Neural cell (in vitro differentiated cells): ENCODE data around the gene HEXD. TPM values are rescaled to one million over a fixed set of nuclear protein-coding genes. Genes with fewer than 3 reads are reported as not detected.

Source experiments
- H2AFZ ChIP-seq: fragments of 200-600, 300-800 bp; sonication (generic), shearing (Covaris generic); 2 replicates; pipeline ENCODE4 v1.6.0; 2014; ENCODE audit warnings: low read depth, mild to moderate bottlenecking, antibody characterized with exemption, low read length, moderate library complexity
- H3F3A ChIP-seq: fragments of 200-600 bp; shearing (Covaris generic); 2 replicates; pipeline ENCODE4 v1.6.1; 2016; ENCODE audit warnings: mild to moderate bottlenecking, moderate library complexity, mixed read lengths, antibody characterized with exemption, low read length; ENCODE audit not compliant: insufficient read depth, poor library complexity, severe bottlenecking
- H3K27ac ChIP-seq: fragments of 200-600, 300-800 bp; sonication (generic), shearing (Covaris generic); 2 replicates; pipeline ENCODE4 v1.5.1; 2014; ENCODE audit warnings: mild to moderate bottlenecking, low read length, moderate library complexity
- H3K27me3 ChIP-seq: fragments of 300-800, 200-600 bp; sonication (generic), shearing (Covaris generic); 2 replicates; pipeline ENCODE4 v1.6.0; 2014; ENCODE audit warnings: mild to moderate bottlenecking, low read depth, low read length, moderate library complexity; ENCODE audit not compliant: insufficient read depth
- H3K36me3 ChIP-seq: fragments of 300-800, 200-600 bp; sonication (generic), shearing (Covaris generic); 2 replicates; pipeline ENCODE4 v1.5.1; 2014; ENCODE audit warnings: mild to moderate bottlenecking, antibody characterized with exemption, low read length, moderate library complexity; ENCODE audit not compliant: insufficient read depth
- H3K4me2 ChIP-seq: fragments of 300-800, 200-600 bp; sonication (generic), shearing (Covaris generic); 2 replicates; pipeline ENCODE4 v1.6.0; 2014; ENCODE audit warnings: mild to moderate bottlenecking, low read length
- H3K4me3 ChIP-seq: fragments of 300-800, 200-600 bp; sonication (generic), shearing (Covaris generic); 2 replicates; pipeline ENCODE4 v1.5.1; 2014; ENCODE audit warnings: mild to moderate bottlenecking, low read length, moderate library complexity
- H3K79me2 ChIP-seq: fragments of 200-600 bp; shearing (Covaris generic); replicated peaks from 2 replicates; pipeline ENCODE4 v1.6.0; 2014; ENCODE audit warnings: mild to moderate bottlenecking, low read length, moderate library complexity; ENCODE audit not compliant: insufficient read depth
- H3K9ac ChIP-seq: fragments of 300-800, 200-600 bp; sonication (generic), shearing (Covaris generic); 2 replicates; pipeline ENCODE4 v1.6.1; 2016; ENCODE audit warnings: mild to moderate bottlenecking, low read length, mixed read lengths
- H3K9me2 ChIP-seq: fragments of 200-600 bp; shearing (Covaris generic); 2 replicates; pipeline ENCODE4 v1.6.1; 2016; ENCODE audit warnings: mild to moderate bottlenecking, low read length, mixed read lengths; ENCODE audit not compliant: insufficient read depth
- H3K9me3 ChIP-seq: fragments of 200-600, 300-800 bp; sonication (generic), shearing (Covaris generic); 2 replicates; pipeline ENCODE4 v1.6.1; 2016; ENCODE audit warnings: mild to moderate bottlenecking, mixed run types, low read length, moderate library complexity, mixed read lengths
- H4K20me1 ChIP-seq: fragments of 200-600 bp; shearing (Covaris generic); 2 replicates; pipeline ENCODE4 v1.6.1; 2016; ENCODE audit warnings: mild to moderate bottlenecking, mixed run types; ENCODE audit not compliant: insufficient read depth
- EP300 ChIP-seq: fragments of 450-650 bp; conservative IDR thresholded peaks from 2 replicates; pipeline ENCODE4 v1.6.1; 2014; ENCODE audit warnings: antibody characterized with exemption, mild to moderate bottlenecking, moderate library complexity; ENCODE audit not compliant: poor library complexity, severe bottlenecking
- EZH2 ChIP-seq: fragments of 200-600, 300-800 bp; shearing (Covaris generic), sonication (generic); IDR thresholded peaks from 2 replicates; pipeline ENCODE4 v1.6.1; 2014; ENCODE audit warnings: antibody characterized with exemption, low read length, borderline replicate concordance, mild to moderate bottlenecking; ENCODE audit not compliant: insufficient read depth, poor library complexity, severe bottlenecking
- MXI1 ChIP-seq: fragments of 450-650 bp; conservative IDR thresholded peaks from 2 replicates; pipeline ENCODE4 v1.6.1; 2014; ENCODE audit warnings: antibody characterized with exemption, mild to moderate bottlenecking; ENCODE audit not compliant: poor library complexity, severe bottlenecking
- POLR2AphosphoS5 ChIP-seq: IDR thresholded peaks from 2 replicates; pipeline ENCODE4 v1.6.1; 2012
- RAD21 ChIP-seq: fragments of 450-650 bp; conservative IDR thresholded peaks from 2 replicates; pipeline ENCODE4 v1.6.1; 2014; ENCODE audit warnings: antibody characterized with exemption, mild to moderate bottlenecking, moderate library complexity
- SMC3 ChIP-seq: fragments of 450-650 bp; conservative IDR thresholded peaks from 2 replicates; pipeline ENCODE4 v1.6.1; 2014; ENCODE audit warnings: antibody characterized with exemption, mild to moderate bottlenecking, moderate library complexity; ENCODE audit not compliant: poor library complexity
- TAF1 ChIP-seq: IDR thresholded peaks from 2 replicates; pipeline ENCODE4 v1.6.1; 2012; ENCODE audit warnings: low read depth
- polyA plus RNA-seq: library from polyadenylated mRNA; depleted of rRNA; stranded (reverse); fragments of >200 nt; gene quantifications from 2 replicates; pipeline ENCODE4 v1.2.3, GENCODE V29; 2014
- TF ChIP-seq, protein P1 (sequence below): fragments of 450-650 bp; IDR thresholded peaks from 2 replicates; pipeline ENCODE4 v1.5.1; 2014; ENCODE audit warnings: antibody characterized with exemption, mild to moderate bottlenecking, moderate library complexity; ENCODE audit not compliant: poor library complexity, severe bottlenecking
- TF ChIP-seq, protein P2 (sequence below): IDR thresholded peaks from 2 replicates; pipeline ENCODE4 v1.6.1; 2012; ENCODE audit warnings: borderline replicate concordance

Gene HEXD
- polyA plus RNA-seq, 1 donor from 2014 or later: 72.8 TPM

DNA sequence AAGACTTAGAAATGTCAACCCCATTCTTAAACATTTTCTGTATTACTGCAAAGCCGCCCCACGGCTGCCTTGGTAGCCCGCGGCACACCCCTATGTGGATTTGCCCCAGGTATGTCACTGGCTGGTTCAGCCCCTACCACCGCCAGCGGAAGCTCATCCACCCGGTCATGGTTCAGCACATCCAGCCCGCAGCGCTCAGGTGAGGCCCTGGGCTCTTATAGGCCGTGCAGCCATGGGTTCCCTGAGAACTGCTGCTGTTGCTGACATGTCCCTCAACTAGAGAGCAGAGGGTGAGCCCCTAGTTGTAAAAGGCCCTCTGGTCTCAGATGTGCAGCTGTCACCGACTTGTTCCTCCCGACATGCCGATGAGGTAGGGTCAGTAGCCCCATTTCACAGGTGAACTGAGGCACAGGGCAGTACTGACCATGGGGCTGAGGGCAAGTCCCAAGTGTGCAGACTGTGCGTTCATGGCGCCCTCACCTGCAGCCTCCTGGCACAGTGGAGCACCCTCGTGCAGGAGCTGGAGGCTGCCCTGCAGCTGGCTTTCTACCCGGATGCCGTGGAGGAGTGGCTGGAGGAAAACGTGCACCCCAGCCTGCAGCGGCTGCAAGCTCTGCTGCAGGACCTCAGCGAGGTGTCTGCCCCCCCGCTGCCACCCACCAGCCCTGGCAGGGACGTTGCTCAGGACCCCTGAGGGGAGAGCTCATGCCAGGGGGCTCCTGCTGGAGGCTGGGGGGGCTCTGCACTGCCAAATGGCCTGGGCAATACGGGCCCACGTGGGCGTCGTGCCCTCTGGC is 23.7 kb downstream of the HEXD start:
- H3K9me2 ChIP-seq: no peaks in the 10 kb centered on the region
- H3K9me3 ChIP-seq: no peaks in the 10 kb centered on the region
- H3K36me3 ChIP-seq: no peaks in the 10 kb centered on the region
- no peaks in the 10 kb centered on the region for H3K79me2 ChIP-seq
- no peak overlapping the region for H3K9ac ChIP-seq
- H3F3A ChIP-seq: no peaks in the 10 kb centered on the region
- no peaks in the 10 kb centered on the region for H3K27me3 ChIP-seq
- no peak overlapping the region for H2AFZ ChIP-seq
- H3K27ac ChIP-seq: no peak overlapping the region
- no peak overlapping the region for H3K4me3 ChIP-seq
- no peaks in the 10 kb centered on the region for H4K20me1 ChIP-seq
- TF ChIP-seq EZH2 (no peak), TAF1 (no peak), RAD21 (no peak), EP300 (no peak), SMC3 (no peak), MXI1 (no peak), POLR2AphosphoS5 (no peak)
- TF ChIP-seq, protein P1, sequence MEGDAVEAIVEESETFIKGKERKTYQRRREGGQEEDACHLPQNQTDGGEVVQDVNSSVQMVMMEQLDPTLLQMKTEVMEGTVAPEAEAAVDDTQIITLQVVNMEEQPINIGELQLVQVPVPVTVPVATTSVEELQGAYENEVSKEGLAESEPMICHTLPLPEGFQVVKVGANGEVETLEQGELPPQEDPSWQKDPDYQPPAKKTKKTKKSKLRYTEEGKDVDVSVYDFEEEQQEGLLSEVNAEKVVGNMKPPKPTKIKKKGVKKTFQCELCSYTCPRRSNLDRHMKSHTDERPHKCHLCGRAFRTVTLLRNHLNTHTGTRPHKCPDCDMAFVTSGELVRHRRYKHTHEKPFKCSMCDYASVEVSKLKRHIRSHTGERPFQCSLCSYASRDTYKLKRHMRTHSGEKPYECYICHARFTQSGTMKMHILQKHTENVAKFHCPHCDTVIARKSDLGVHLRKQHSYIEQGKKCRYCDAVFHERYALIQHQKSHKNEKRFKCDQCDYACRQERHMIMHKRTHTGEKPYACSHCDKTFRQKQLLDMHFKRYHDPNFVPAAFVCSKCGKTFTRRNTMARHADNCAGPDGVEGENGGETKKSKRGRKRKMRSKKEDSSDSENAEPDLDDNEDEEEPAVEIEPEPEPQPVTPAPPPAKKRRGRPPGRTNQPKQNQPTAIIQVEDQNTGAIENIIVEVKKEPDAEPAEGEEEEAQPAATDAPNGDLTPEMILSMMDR: no peak
- TF ChIP-seq, protein P2, sequence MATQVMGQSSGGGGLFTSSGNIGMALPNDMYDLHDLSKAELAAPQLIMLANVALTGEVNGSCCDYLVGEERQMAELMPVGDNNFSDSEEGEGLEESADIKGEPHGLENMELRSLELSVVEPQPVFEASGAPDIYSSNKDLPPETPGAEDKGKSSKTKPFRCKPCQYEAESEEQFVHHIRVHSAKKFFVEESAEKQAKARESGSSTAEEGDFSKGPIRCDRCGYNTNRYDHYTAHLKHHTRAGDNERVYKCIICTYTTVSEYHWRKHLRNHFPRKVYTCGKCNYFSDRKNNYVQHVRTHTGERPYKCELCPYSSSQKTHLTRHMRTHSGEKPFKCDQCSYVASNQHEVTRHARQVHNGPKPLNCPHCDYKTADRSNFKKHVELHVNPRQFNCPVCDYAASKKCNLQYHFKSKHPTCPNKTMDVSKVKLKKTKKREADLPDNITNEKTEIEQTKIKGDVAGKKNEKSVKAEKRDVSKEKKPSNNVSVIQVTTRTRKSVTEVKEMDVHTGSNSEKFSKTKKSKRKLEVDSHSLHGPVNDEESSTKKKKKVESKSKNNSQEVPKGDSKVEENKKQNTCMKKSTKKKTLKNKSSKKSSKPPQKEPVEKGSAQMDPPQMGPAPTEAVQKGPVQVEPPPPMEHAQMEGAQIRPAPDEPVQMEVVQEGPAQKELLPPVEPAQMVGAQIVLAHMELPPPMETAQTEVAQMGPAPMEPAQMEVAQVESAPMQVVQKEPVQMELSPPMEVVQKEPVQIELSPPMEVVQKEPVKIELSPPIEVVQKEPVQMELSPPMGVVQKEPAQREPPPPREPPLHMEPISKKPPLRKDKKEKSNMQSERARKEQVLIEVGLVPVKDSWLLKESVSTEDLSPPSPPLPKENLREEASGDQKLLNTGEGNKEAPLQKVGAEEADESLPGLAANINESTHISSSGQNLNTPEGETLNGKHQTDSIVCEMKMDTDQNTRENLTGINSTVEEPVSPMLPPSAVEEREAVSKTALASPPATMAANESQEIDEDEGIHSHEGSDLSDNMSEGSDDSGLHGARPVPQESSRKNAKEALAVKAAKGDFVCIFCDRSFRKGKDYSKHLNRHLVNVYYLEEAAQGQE: no peak
- no peak overlapping the region for H3K4me2 ChIP-seq

DNA sequence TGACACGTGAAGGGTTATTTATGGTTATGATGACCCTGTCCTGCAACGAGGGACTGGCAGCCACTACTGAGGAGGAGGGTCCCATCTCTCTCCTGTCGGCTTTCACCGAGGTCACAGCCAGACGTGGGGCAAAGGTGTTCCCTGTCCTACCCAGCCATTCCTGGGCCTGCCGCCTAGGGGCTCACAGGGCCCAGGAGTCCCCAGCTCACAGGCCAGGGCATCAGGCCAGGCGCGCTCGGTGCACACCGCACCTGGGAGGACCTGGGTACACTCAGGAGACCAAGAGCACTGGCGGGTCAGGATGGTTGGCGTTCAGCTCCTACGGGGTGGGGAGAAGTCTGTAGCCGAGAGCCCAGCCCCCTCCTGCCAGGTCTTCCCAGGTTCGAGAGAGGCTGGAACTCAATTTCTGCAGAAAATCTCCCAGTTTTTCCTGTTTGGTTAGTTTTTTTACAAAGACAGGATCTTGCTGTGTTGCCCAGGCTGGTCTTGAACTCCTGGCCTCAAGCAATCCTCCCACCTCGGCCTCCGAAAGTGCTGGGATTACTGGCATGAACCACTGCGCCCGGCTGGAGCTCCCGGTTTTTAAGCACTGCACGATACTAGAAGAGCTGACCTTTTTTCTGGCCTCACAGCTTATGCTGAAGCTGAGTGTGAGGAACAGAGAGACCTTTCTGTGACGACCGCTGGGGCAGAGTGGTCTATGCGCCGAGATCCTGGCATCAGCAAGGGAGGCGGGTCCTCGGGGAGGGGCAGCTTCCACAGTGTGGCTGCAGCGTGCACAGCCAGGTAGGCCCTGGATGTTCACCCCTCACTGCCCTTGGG is 24.7 kb downstream of the HEXD start:
- Histone ChIP-seq H3F3A (no peaks in the 10 kb centered on the region), H2AFZ (no peak overlapping the region), H3K9ac (no peak overlapping the region), H3K9me2 (no peaks in the 10 kb centered on the region), H3K36me3 (no peaks in the 10 kb centered on the region), H3K27ac (no peak overlapping the region), H3K27me3 (no peaks in the 10 kb centered on the region), H3K4me2 (no peak overlapping the region), H3K79me2 (no peaks in the 10 kb centered on the region), H3K9me3 (no peaks in the 10 kb centered on the region), H4K20me1 (no peaks in the 10 kb centered on the region), H3K4me3 (no peak overlapping the region)
- no peak for TF ChIP-seq SMC3
- no peak for TF ChIP-seq TAF1
- no peak for TF ChIP-seq RAD21
- no peak for TF ChIP-seq POLR2AphosphoS5
- TF ChIP-seq MXI1: no peak
- TF ChIP-seq, protein P1: no peak
- TF ChIP-seq, protein P2: no peak
- TF ChIP-seq EP300: no peak
- TF ChIP-seq EZH2: no peak
